GM12891 (cell line): ENCODE measurements around the gene CCNF.

Experiments used
- DNase-seq: peaks from one replicate; pipeline ENCODE4 v3.0.0; 2011; ENCODE audit warnings: low spot score; ENCODE audit not compliant: insufficient read length
- FAIRE-seq: peaks from 2 replicates; lab custom pipeline; 2011; peaks lifted over from hg19 to GRCh38; lab: Jason Lieb, UNC
- PAX5 ChIP-seq: IDR thresholded peaks from 2 replicates; pipeline ENCODE4 v1.6.1; 2011; ENCODE audit warnings: low read length, moderate library complexity, mild to moderate bottlenecking; ENCODE audit not compliant: insufficient read depth, severe bottlenecking
- POLR2A ChIP-seq: IDR thresholded peaks from 2 replicates; pipeline ENCODE4 v1.6.1; 2011; ENCODE audit warnings: low read depth, low read length, control low read depth
- POLR2AphosphoS5 ChIP-seq: IDR thresholded peaks from 2 replicates; pipeline ENCODE4 v1.6.1; 2011; ENCODE audit warnings: low read depth, low read length, control low read depth
- POU2F2 ChIP-seq: IDR thresholded peaks from 2 replicates; pipeline ENCODE4 v1.6.1; 2011; ENCODE audit warnings: low read depth, mild to moderate bottlenecking, control low read depth, low read length, moderate library complexity
- SPI1 ChIP-seq: IDR thresholded peaks from 2 replicates; pipeline ENCODE4 v1.6.1; 2011; ENCODE audit warnings: low read depth, low read length, control low read depth
- TAF1 ChIP-seq: IDR thresholded peaks from 2 replicates; pipeline ENCODE4 v1.6.1; 2011; ENCODE audit warnings: low read depth, low read length, control low read depth

Gene CCNF

GRCh38 chr16:2447920-2448583 lies 18.8 kb downstream of the CCNF start:
- no peak for FAIRE-seq
- no peak for DNase-seq
- TF ChIP-seq TAF1, result no peak

GRCh38 chr16:2449118-2449517 lies 19.9 kb downstream of the CCNF start:
- DNase-seq (no peak), FAIRE-seq (no peak)
- no peak for TF ChIP-seq POLR2A

DNA sequence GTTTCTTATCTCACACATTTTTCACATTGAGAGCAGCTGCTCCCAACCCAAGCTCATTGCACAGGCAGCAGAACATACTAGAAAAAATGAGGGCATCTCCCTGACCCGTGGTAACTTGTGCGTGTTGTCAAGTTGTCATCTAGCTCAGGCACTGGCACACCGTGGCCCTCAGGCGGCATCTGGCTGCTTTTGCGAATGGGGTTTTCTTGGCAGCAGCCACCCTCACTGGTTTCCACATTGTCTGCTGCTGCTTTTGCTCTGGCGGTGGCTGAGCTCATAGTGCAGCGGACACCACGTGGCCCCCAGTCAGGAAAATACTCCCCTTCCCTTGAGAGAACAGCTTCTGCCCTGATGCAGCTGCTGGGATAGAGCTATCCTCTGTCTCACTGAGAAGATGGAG lies 21.3 kb downstream of the CCNF start:
- no peak for DNase-seq
- FAIRE-seq, result no peak
- TF ChIP-seq POU2F2 (no peak), SPI1 (no peak), PAX5 (no peak), TAF1 (no peak), POLR2AphosphoS5 (no peak), POLR2A (no peak)

GRCh38 chr16:2450975-2451381 lies 21.7 kb downstream of the CCNF start:
- no peak for TF ChIP-seq POLR2A
- no peak for TF ChIP-seq TAF1
- no peak for TF ChIP-seq POU2F2
- no peak for TF ChIP-seq PAX5
- no peak for TF ChIP-seq POLR2AphosphoS5
- TF ChIP-seq SPI1, result no peak
- FAIRE-seq (no peak), DNase-seq (no peak)

GRCh38 chr16:2451851-2452320 lies 22.6 kb downstream of the CCNF start:
- DNase-seq (no peak), FAIRE-seq (no peak)
- TF ChIP-seq POU2F2, result no peak
- no peak for TF ChIP-seq POLR2AphosphoS5
- no peak for TF ChIP-seq TAF1
- TF ChIP-seq PAX5, result no peak

DNA sequence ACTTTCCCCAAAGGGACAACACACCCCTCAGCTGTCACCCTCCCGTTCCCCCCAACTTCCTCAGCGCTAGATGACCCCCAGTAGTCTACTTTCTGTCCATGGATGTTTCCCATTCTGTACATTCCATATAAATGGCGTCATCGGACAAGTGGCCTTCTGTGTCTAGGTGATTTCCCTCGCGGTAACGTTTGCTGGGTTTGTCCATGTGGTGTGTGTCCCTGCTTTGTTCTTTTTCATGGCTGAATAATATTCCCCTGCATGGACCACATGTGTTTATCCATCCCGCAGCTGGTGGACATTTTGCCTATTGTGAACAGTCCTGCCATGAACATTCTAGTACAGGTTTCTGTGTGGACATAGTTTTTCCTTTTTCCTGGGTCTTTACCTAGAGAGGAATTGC lies 23.4 kb downstream of the CCNF start:
- FAIRE-seq (no peak), DNase-seq (no peak)
- no peak for TF ChIP-seq PAX5
- TF ChIP-seq TAF1, result no peak
- no peak for TF ChIP-seq POLR2A
- no peak for TF ChIP-seq POU2F2
- TF ChIP-seq POLR2AphosphoS5, result no peak
- TF ChIP-seq SPI1, result no peak

DNA sequence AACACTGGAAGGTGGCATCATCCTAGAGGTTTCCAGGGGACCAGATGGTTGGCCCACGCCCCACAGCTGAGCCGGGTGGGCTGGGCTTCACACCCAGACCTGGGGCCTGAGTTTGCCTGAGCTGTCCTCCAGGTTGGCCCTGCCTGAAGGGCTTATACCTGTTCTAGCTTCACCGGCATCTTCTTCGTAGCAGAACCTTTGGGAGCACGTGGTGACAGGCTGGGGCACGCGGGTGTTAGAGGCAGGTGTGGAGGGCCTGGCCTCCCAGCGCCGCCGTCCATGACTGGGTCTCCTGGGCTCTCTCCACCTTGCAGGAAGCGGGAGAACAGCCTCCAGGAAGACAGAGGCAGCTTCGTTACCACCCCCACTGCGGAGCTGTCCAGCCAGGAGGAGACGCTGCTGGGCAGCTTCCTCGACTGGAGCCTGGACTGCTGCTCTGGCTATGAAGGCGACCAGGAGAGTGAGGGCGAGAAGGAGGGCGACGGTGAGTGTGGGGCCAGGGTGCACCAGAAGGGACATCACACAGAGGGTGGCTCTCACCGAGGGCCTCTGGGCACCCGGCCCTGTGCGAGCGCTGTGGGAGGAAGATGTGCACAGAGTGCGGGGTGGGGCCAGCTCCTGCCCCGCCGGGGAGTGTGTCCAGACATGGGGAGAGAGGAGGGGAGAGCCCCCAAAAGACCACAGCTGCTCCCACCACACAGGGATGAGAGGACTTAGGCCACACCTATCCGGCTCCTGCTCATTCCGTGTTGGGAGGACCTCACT lies 26.0 kb downstream of the CCNF start:
- no peak for DNase-seq

GRCh38 chr16:2456551-2457153 lies 27.4 kb downstream of the CCNF start:
- TF ChIP-seq SPI1 (no peak), POU2F2 (no peak), POLR2A (no peak), POLR2AphosphoS5 (no peak), PAX5 (no peak), TAF1 (no peak)
- FAIRE-seq, result no peak
- DNase-seq, result no peak

More for the DNA sequence above, 26.0 kb downstream of the CCNF start:
- no peak for FAIRE-seq
- no peak for TF ChIP-seq POLR2A
- TF ChIP-seq SPI1, result no peak
- no peak for TF ChIP-seq TAF1
- no peak for TF ChIP-seq POU2F2
- no peak for TF ChIP-seq PAX5
- TF ChIP-seq POLR2AphosphoS5, result no peak

DNA sequence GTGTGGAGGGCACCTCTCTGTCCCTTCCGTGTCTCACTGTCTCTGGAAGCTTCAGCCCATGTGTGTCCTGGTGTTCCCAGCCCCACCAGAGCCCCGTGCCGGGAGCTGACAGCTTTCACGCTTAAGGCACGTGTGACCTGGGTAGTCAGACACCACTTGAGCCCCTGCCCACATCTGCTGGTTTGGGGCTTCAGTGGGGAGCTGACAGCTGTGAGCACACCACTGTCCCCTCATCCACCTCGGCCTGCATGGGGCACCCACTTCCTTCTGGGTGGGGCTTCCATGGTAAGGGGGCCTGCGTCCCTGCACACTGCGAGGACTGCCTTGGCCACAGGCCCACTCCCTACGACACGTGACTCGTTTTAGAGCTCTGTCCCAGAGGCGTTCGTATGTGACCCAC lies 28.0 kb downstream of the CCNF start:
- no peak for TF ChIP-seq PAX5
- TF ChIP-seq TAF1, result no peak
- no peak for TF ChIP-seq POU2F2
- no peak for TF ChIP-seq SPI1
- TF ChIP-seq POLR2A, result no peak
- TF ChIP-seq POLR2AphosphoS5, result no peak
- no peak for DNase-seq
- no peak for FAIRE-seq

DNA sequence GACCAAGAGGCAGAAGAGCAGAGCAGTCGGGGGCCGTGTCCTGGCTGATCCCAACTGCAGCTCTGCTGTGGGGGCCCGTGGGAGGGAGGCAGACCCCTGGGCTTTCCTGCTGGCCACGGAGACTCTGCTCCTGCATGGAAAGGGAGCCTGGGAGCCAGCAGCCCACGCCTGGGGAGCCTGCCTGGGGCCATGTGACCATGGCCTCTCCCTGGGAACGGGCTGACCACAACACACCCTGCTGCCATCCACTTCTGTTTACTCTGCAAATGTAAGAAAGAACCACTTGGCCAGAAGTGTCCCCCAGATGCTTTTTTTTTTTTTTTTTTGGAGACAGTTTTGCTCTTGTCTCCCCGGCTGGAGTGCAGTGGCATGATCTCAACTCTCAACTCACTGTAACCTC lies 28.7 kb downstream of the CCNF start:
- no peak for TF ChIP-seq PAX5
- no peak for TF ChIP-seq POU2F2
- no peak for TF ChIP-seq POLR2AphosphoS5
- TF ChIP-seq TAF1, result no peak
- no peak for TF ChIP-seq SPI1
- TF ChIP-seq POLR2A, result no peak
- FAIRE-seq (no peak), DNase-seq (no peak)
